WI38 (cell line): ENCODE results near the gene SLC41A3.
"Not testable (repeated sequence)": the region's sequence is repeated elsewhere in the genome, so short reads cannot be mapped to it uniquely, and the experiment has no call there.

Source experiments
- H3K4me3 ChIP-seq: 2 replicates; pipeline ENCODE4 v1.5.1; 2011; ENCODE audit warnings: low read depth, mild to moderate bottlenecking, control low read depth, low read length
- TF ChIP-seq, protein P1 (sequence below): IDR thresholded peaks from 2 replicates; pipeline ENCODE4 v1.5.1; 2012; ENCODE audit warnings: low read depth, mild to moderate bottlenecking, control low read depth, low read length

Gene SLC41A3

DNA sequence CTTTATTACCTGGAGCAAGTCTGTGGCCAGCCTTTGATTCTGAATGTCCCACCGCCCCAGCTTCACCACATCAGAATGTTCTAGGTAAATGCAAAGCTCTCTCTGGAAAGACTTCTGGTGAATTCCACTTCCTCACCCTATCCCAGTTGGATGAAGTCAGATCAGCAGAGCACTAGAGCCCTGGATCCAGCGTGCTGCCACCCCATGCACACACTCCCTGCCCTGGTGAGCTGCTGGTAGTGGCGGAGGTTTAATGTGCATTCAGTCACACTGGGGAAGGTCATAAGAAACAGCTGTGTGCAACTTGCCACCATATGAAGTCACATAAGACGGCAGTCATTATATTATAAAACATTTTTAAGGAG lies 16.3 kb upstream of the SLC41A3 start:
- TF ChIP-seq, protein P1, sequence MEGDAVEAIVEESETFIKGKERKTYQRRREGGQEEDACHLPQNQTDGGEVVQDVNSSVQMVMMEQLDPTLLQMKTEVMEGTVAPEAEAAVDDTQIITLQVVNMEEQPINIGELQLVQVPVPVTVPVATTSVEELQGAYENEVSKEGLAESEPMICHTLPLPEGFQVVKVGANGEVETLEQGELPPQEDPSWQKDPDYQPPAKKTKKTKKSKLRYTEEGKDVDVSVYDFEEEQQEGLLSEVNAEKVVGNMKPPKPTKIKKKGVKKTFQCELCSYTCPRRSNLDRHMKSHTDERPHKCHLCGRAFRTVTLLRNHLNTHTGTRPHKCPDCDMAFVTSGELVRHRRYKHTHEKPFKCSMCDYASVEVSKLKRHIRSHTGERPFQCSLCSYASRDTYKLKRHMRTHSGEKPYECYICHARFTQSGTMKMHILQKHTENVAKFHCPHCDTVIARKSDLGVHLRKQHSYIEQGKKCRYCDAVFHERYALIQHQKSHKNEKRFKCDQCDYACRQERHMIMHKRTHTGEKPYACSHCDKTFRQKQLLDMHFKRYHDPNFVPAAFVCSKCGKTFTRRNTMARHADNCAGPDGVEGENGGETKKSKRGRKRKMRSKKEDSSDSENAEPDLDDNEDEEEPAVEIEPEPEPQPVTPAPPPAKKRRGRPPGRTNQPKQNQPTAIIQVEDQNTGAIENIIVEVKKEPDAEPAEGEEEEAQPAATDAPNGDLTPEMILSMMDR, result no peak
- H3K4me3 ChIP-seq, result no peak overlapping the region

DNA sequence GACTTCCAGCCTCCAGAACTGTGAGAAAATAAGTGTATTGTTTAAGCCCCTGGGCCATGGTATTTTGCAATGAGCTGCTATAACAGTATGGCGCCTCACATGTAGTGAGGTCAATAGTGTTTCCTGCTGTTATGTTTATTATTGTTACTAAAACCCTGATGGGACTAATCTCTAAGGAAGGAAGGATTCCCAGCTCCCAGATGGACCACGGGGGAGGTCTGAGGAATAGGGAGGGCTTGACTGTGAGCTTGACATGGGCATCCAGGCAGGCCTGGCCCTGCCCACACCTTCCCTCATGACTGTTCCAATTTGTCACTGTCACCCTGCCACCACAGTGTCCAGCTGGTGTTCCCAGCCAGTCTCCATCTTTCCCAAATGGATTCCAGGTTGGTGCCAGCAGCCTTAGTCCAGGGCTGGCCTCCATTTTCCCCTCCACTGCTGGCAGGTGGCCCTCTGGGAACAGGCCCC lies 14.5 kb upstream of the SLC41A3 start:
- TF ChIP-seq, protein P1, result no peak
- no peak overlapping the region for H3K4me3 ChIP-seq

GRCh38 chr3:126097801-126098200 lies 13.9 kb upstream of the SLC41A3 start:
- H3K4me3 ChIP-seq, result no peak overlapping the region
- TF ChIP-seq, protein P1, result no peak

DNA sequence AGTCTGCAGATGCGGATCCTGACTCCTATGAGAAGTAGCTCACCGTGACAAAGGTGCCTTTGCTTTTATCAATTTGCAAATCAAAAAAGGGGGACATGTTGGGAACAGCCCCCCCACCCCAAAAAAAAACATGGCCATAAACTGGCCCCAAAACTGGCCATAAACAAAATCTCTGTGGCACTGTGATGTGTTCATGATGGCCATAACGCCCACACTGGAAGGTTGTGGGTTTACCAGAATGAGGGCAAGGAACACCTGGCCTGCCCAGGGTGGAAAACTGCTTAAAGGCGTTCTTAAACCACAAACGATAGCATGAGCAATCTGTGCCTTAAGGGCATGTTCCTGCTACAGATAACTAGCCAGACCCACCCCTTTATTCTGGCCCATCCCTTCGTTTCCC lies 12.3 kb upstream of the SLC41A3 start:
- H3K4me3 ChIP-seq, result not testable (repeated sequence)

GRCh38 chr3:126092128-126092527 lies 8.2 kb upstream of the SLC41A3 start:
- not testable (repeated sequence) for H3K4me3 ChIP-seq

GRCh38 chr3:126087552-126088175 lies 3.7 kb upstream of the SLC41A3 start:
- TF ChIP-seq, protein P1, result no peak
- H3K4me3 ChIP-seq, result no peak overlapping the region

DNA sequence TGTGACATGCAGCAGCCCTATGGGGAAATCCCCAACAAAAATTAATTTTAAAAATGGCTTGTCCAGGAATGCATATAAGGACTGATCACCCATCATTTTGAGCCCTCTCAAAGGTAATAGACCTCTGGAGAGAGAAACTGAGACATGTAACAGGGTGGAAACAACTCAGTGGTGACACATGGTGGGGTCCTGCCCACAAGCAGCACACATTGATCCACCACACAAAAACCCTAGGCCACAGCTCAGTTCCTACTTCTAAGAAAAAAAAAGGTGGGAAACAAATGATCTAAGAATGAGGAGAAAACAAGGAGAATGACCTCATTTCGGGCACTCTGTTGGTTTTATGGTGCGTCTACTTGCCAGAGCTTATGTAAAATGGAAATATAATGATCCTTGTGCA lies 1.9 kb upstream of the SLC41A3 start:
- TF ChIP-seq, protein P1, result no peak
- H3K4me3 ChIP-seq, result no peak overlapping the region

DNA sequence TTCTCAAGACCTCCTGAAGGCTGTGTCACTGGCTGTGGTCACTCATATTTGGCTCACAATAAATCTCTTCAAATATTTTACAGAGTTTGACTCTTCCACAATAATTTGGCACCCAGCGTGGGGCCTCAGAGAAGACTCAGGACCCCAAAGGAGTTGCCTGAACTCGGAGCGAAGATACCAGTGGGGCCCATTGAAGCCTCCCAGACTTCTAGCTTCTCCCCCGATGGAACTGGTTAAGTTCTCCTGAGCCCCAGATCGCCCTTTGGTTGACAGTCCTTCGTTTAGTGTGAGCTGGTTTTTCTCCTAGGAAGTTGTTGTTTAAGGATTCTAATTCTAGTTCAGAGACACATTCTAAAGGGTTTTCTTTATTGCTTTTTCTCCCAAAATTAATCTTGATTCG lies 1.4 kb upstream of the SLC41A3 start:
- TF ChIP-seq, protein P1, result no peak
- no peak overlapping the region for H3K4me3 ChIP-seq
